LHCN-M2 (cell line): ENCODE measurements around the gene RCAN3. TPM values are rescaled to one million over a fixed set of nuclear protein-coding genes. Genes with fewer than 3 reads are reported as not detected.
A peak's percentile ranks its signal among the peaks of the same experiment; 100 is the strongest.
"Not testable (repeated sequence)": the region's sequence is repeated elsewhere in the genome, so short reads cannot be mapped to it uniquely, and the experiment has no call there.

Experiments used
- DNase-seq: peaks from one replicate; pipeline ENCODE4 v3.0.0-alpha.2; 2012; ENCODE audit warnings: low read depth
- total RNA-seq: library from RNA; depleted of rRNA; stranded (reverse); fragments of >200 nt; gene quantifications from 2 replicates; pipeline ENCODE4 v1.2.3, GENCODE V29; 2014

RCAN3 gene
- total RNA-seq, 1 experiment from 2014 or later = 6.1 TPM

- no peak for DNase-seq
Observed at GRCh38 chr1:24484199-24484598, 18.4 kb upstream of the RCAN3 start.

GRCh38 chr1:24486331-24487065 lies 16.1 kb upstream of the RCAN3 start:
- DNase-seq = no peak

- DNase-seq = no peak
Observed at GRCh38 chr1:24487455-24487854, 15.2 kb upstream of the RCAN3 start.

GRCh38 chr1:24488159-24488558 lies 14.5 kb upstream of the RCAN3 start:
- DNase-seq = not testable (repeated sequence)

GRCh38 chr1:24489674-24490073 lies 13.0 kb upstream of the RCAN3 start:
- no peak for DNase-seq

GRCh38 chr1:24490101-24490781 lies 12.4 kb upstream of the RCAN3 start:
- DNase-seq = no peak

- DNase-seq = no peak
Observed at GRCh38 chr1:24491577-24492360, 10.9 kb upstream of the RCAN3 start.

GRCh38 chr1:24492935-24493334 lies 9.7 kb upstream of the RCAN3 start:
- DNase-seq = not testable (repeated sequence)

GRCh38 chr1:24493785-24494184 lies 8.9 kb upstream of the RCAN3 start:
- DNase-seq = no peak

- DNase-seq = no peak
Observed at GRCh38 chr1:24498589-24498988, 4.0 kb upstream of the RCAN3 start.

- no peak for DNase-seq
Observed at GRCh38 chr1:24500448-24501048, 2.1 kb upstream of the RCAN3 start.

GRCh38 chr1:24501371-24502064 lies 1.1 kb upstream of the RCAN3 start:
- DNase-seq = peak; percentile 19

GRCh38 chr1:24502065-24502708 lies 449 bp upstream of the RCAN3 start:
- peak; percentile 48 for DNase-seq

GRCh38 chr1:24503059-24503751 lies 569 bp downstream of the RCAN3 start:
- no peak for DNase-seq

GRCh38 chr1:24503870-24504523 lies 1.4 kb downstream of the RCAN3 start:
- no peak for DNase-seq

- DNase-seq = no peak
Observed at GRCh38 chr1:24504560-24504959, 1.9 kb downstream of the RCAN3 start.

- DNase-seq = no peak
Observed at GRCh38 chr1:24505816-24506215, 3.2 kb downstream of the RCAN3 start.

- DNase-seq = no peak
Observed at GRCh38 chr1:24506691-24507381, 4.2 kb downstream of the RCAN3 start.

GRCh38 chr1:24507405-24507804 lies 4.8 kb downstream of the RCAN3 start:
- DNase-seq = no peak
